SH-SY5Y (cell line): ENCODE results near the gene SRGAP3.

ENCODE experiments used
- GATA2 ChIP-seq: IDR thresholded peaks from 2 replicates; pipeline ENCODE4 v1.6.1; 2011; ENCODE audit warnings: mild to moderate bottlenecking, low read depth, low read length
- GATA3 ChIP-seq: IDR thresholded peaks from 2 replicates; pipeline ENCODE4 v1.6.1; 2011; ENCODE audit warnings: low read depth, mild to moderate bottlenecking, low read length, moderate library complexity

- TF ChIP-seq GATA2 (no peak), GATA3 (no peak)
These were observed 88.1 kb downstream of the SRGAP3 start for GRCh38 chr3:9161298-9161697.
